ENCODE results near the gene SERPINB4. TPM values are rescaled to one million over a fixed set of nuclear protein-coding genes. Genes with fewer than 3 reads are reported as not detected.

Gene SERPINB4
- total and polyA plus RNA-seq, 7 donors: 0.07 TPM; not detected in 6

GRCh38 chr18:63637703-63638102 is 6.4 kb downstream of the SERPINB4 start:
- WGBS, 2 donors: 78 to 88% methylated on average over 6 of the region's 6 CpGs
- TF ChIP-seq CTCF (IDR thresholded peaks at IDR 0.05) (no peak), POLR2A (IDR thresholded peaks at IDR 0.05) (no peak), EP300 (IDR thresholded peaks at IDR 0.05) (no peak), POLR2AphosphoS5 (IDR thresholded peaks at IDR 0.05) (no peak)
- H3K4me1 ChIP-seq: peaks cover 0 to 4% (median 0%) of the 10 kb centered on the region in 4 donors
- H3K27ac ChIP-seq: no peak overlapping the region
- intact Hi-C loops (cut with DNase I): no loop called here
- H3K9me3 ChIP-seq: peaks cover 0 to 4% (median 0%) of the 10 kb centered on the region in 4 donors
- no peaks in the 10 kb centered on the region for H3K27me3 ChIP-seq
- no peak for DNase-seq
- no peak overlapping the region for H3K4me3 ChIP-seq
- no peaks in the 10 kb centered on the region for H3K36me3 ChIP-seq

GRCh38 chr18:63627819-63628218 is 16.2 kb downstream of the SERPINB4 start:
- Histone ChIP-seq H3K4me3 (no peak overlapping the region), H3K36me3 (no peaks in the 10 kb centered on the region), H3K27me3 (no peaks in the 10 kb centered on the region), H3K27ac (no peak overlapping the region), H3K4me1 (no peaks in the 10 kb centered on the region), H3K9me3 (peaks cover 3 to 13% (median 10%) of the 10 kb centered on the region in 4 donors)
- DNase-seq: no peak
- TF ChIP-seq CTCF (IDR thresholded peaks at IDR 0.05) (no peak), POLR2A (IDR thresholded peaks at IDR 0.05) (no peak), POLR2AphosphoS5 (IDR thresholded peaks at IDR 0.05) (no peak), EP300 (IDR thresholded peaks at IDR 0.05) (no peak)
- intact Hi-C loops (cut with DNase I): no loop called here

GRCh38 chr18:63626431-63626830 is 17.6 kb downstream of the SERPINB4 start:
- Histone ChIP-seq H3K4me3 (no peak overlapping the region), H3K9me3 (peaks cover 3 to 13% (median 8%) of the 10 kb centered on the region in 4 donors), H3K27me3 (no peaks in the 10 kb centered on the region), H3K36me3 (no peaks in the 10 kb centered on the region), H3K4me1 (no peaks in the 10 kb centered on the region), H3K27ac (no peak overlapping the region)
- WGBS, 2 donors: 73 to 82% methylated on average over 4 of the region's 4 CpGs
- no peak for TF ChIP-seq EP300 (IDR thresholded peaks at IDR 0.05)
- intact Hi-C loops (cut with DNase I): no loop called here
- no peak for DNase-seq

- Histone ChIP-seq H3K27me3 (no peaks in the 10 kb centered on the region), H3K27ac (no peak overlapping the region), H3K36me3 (no peaks in the 10 kb centered on the region), H3K9me3 (peaks cover 5 to 13% (median 7%) of the 10 kb centered on the region in 4 donors), H3K4me1 (no peaks in the 10 kb centered on the region), H3K4me3 (no peak overlapping the region)
- no peak for TF ChIP-seq POLR2AphosphoS5 (IDR thresholded peaks at IDR 0.05)
- no peak for TF ChIP-seq EP300 (IDR thresholded peaks at IDR 0.05)
- TF ChIP-seq POLR2A (IDR thresholded peaks at IDR 0.05): no peak
- TF ChIP-seq CTCF (IDR thresholded peaks at IDR 0.05): no peak
- 87 to 92% methylated on average over 3 of the region's 3 CpGs for WGBS, 2 donors
- DNase-seq: no peak
- intact Hi-C loops (cut with DNase I): no loop called here
These were observed 19.2 kb downstream of the SERPINB4 start for GRCh38 chr18:63624863-63625262.

GRCh38 chr18:63619661-63620060 is 24.4 kb downstream of the SERPINB4 start:
- DNase-seq: no peak

More at GRCh38 chr18:63619661-63620060, 24.4 kb downstream of the SERPINB4 start:
- 91 to 95% methylated on average over 3 of the region's 3 CpGs for WGBS, 2 donors
- H3K9me3 ChIP-seq: peaks cover 0 to 7% (median 3%) of the 10 kb centered on the region in 4 donors
- TF ChIP-seq CTCF (IDR thresholded peaks at IDR 0.05): no peak
- no peak for TF ChIP-seq POLR2AphosphoS5 (IDR thresholded peaks at IDR 0.05)
- no peak for TF ChIP-seq POLR2A (IDR thresholded peaks at IDR 0.05)
- no peak for TF ChIP-seq EP300 (IDR thresholded peaks at IDR 0.05)
- no peak overlapping the region for H3K4me3 ChIP-seq
- H3K27ac ChIP-seq: no peak overlapping the region
- peaks cover 0 to 19% (median 10%) of the 10 kb centered on the region in 4 donors for H3K4me1 ChIP-seq
- intact Hi-C loops (cut with DNase I): loop anchor here (10.0 kb wide), 1 partner anchor 195 kb away; no protein-coding TSS in a partner anchor
- H3K36me3 ChIP-seq: no peaks in the 10 kb centered on the region
- no peaks in the 10 kb centered on the region for H3K27me3 ChIP-seq
